HG03460 (cell line): ENCODE data around the gene GALT.

Experiments used
- ATAC-seq: cut with Tn5 transposase; IDR thresholded peaks from one replicate; pipeline ENCODE4 v1.9.1; 2021; ENCODE audit not compliant: unreplicated experiment

The GALT gene

DNA sequence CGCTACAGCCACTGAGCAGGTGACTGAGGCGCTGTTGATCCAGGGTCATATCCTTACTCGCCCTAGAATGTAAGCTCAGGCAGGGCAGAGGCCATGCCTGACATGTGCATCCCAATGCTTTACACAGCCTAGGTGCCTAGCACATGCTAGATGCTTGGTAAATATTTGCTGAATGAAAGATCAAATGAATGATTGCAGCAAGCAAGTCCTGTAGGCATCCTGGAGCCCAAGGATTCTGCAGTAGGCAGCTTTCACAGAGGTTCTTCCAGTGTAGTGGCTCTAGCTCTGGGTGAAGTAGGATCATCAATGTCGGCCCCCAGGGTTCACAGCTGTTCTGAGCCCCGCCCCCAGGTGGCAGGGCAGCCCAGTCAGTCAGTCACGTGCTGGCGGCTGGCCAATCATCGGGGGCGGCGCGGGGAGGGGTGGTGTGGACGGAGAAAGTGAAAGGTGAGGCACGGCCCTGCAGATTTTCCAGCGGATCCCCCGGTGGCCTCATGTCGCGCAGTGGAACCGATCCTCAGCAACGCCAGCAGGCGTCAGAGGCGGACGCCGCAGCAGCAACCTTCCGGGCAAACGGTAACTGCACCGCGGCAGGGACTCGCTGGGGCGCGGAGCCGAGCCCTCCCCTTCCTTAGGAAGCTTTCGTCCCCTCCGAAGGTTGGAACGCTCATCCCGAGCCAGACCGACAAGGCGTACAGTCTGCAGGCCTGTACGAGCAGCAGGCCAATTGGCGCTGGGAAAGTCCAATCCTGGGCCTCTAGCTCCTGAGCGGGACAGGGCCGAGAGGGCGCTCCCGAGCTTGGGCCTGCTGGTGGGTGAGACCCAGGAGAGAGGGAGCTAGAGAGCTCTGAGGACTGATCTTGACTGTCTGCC is at the start of gene GALT:
Gene GALT (plus strand): TSS at position 465 of the 873 bp plus-strand sequence. CDS start 30 bp downstream, at position 495.
- ATAC-seq: peak; percentile 84

GRCh38 chr9:34599546-34599945 is 46.9 kb upstream of the GALT start:
- ATAC-seq: no peak

- no peak for ATAC-seq
Observed at GRCh38 chr9:34600908-34601307, 45.6 kb upstream of the GALT start.

DNA sequence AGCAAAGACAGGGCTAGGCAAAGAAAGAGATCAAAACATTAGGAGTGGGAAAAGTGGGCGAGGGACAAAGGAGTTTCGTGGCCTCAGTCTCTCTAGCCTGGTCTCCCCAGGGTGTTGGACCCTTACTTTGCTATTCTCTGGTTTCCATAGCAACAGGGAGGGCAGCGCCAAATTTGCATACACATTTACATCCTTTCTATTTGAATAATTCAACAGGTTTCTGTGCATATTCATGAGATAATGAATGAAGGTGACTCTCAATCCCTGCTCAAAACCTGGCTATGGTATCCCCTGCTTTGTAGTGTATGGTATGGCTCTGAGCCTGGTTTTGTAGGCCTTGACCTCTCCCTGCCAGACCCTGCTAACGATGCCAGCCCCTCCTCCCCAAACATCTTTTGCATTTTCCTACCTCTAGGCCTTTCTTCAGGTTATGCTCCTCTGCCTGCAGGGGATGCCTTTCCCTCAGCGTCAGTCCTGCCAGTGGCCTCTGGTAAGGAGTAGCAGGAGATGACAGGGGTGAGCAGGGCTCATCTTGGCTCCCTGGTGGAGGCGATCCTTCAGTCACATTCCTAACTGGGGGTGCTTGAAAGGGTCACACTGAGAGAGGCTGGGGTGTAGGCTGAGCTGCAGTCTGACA is 44.4 kb upstream of the GALT start:
- ATAC-seq: no peak

DNA sequence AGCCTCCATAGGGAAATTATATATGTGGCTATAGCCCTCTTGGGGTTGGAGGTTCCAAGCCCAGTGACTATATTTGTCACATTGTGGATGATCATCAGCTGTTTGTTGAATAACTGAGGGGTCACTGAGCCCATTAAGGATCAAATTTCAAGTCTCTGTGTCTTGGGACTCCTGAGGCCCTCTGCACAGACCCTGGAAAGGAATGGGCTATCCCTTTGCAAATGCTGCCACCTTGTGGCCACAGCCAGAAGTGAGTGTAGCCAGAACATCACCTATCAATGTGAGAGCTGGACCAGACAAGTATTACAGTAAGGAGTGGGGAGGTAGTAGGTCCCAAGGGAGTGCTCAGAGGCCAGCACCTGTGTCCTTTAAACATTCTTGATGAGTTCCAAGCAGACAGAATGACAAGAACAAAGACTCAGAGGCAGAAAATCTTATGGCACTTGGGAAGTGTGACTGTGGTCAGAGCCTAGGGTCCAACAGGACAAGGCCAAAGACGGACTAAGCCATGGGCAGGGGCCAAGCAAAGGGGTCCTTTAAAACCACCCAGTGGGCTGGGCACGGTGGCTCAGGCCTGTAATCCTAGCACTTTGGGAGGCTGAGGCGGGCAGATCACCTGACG is 42.8 kb upstream of the GALT start:
- no peak for ATAC-seq

GRCh38 chr9:34606190-34606589 is 40.3 kb upstream of the GALT start:
- no peak for ATAC-seq

DNA sequence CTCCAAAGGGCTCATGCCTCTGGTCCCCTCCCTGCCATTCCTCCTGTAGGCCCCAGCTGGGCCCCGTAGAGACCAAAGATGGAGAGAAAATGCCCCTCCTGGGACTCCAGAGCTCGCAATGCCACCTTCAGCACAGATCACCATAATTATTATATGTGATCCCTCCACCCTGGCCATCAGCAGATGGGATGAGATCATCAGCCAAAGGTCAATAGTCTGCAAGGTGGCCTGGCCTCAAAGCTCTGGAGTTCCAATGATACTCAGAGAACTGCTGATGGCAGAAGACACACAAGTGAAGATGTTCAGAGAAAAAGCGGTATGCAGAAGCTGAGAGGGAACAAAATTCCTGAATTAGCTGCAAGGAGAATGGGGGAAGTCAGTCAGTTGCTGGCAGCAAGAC is 39.6 kb upstream of the GALT start:
- no peak for ATAC-seq

- ATAC-seq: no peak
Observed at GRCh38 chr9:34607331-34607730, 39.1 kb upstream of the GALT start.

- ATAC-seq: no peak
Observed at GRCh38 chr9:34610434-34611206, 35.9 kb upstream of the GALT start.

GRCh38 chr9:34611251-34611810 is 35.1 kb upstream of the GALT start:
- ATAC-seq: no peak

GRCh38 chr9:34611811-34612787 is 34.4 kb upstream of the GALT start, which contains the start of gene RPP25L:
TSS of gene RPP25L (minus strand) at chr9:34612097. CDS start at chr9:34611296, 801 bp downstream.
- ATAC-seq: peak; percentile 76

DNA sequence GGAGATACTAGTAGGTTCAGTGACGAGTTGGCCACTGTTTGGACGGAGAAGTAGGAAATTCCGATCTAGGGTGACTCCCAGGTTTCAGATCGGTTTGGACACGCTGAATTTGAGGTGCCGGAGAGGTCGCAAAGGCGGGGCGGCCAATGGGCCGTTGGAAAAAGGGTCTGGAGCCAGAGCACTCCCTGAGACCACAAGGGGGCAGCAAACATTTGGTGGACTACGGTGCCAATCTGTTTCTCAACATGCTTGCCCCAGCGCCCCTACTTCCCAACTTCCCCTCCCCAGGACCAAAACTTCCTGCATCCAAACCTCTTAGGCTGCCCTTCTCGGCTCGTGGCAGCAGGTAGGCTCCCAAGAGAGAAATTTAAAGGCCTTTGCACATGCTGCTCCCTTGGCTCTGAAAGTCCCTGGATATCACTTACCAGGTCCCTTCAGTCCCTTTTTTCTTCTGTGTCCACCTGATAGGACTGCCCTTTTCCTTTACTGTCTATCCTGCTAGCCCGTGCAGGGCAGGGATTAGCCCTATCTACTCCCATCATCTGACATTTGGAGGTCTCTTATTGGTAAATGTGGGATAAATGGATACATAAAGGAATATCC is 33.6 kb upstream of the GALT start:
- peak; percentile 43 for ATAC-seq

- no peak for ATAC-seq
Observed at GRCh38 chr9:34615132-34615531, 31.3 kb upstream of the GALT start.

- ATAC-seq: peak; percentile 99
Observed at GRCh38 chr9:34620061-34620994, 26.1 kb upstream of the GALT start, which contains the start of gene DCTN3. TSS of gene DCTN3 (minus strand) at chr9:34620495. CDS start at chr9:34620464, 31 bp downstream.

DNA sequence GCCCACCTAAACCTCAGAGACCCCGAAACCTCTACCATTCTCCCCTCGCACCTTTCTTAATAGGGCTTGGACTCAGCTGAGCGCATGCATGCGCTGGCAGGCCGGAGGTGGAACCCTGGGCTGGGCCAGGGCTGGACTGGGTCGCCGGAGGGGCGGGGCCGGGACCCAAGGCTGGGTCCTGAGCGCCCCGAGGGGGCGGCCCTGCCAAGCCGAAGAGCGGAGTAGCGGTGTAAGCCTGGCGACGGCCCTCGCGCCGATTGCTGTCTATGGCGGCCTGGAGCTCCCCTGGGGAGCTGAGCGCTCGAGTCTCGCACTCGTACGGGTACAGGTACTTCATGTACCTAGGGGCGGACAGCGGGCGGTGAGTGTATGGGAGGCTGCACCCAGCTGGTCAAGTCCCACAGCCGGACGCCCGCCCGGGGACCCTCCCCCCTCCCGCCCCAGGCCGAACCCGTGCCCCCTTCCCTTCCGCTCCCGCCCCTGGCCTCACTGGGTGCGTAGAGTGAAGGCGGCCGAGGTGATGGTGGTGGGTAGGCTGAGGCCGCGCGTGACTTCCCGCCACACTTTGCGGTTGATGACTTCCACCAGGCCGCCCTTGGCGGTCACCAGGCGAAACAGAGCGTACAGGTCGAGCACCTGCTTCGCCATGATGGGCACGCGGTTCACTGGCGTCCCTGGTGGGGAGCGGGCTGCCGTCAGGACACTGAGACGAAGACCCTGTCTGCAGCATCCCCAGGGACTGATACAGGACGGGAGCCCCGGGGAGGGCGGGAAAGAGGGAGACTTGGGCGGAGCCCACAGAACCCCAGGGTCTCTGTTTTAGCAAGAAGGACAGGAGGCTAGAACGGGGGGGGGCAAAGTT is 22.9 kb upstream of the GALT start:
- ATAC-seq: no peak

DNA sequence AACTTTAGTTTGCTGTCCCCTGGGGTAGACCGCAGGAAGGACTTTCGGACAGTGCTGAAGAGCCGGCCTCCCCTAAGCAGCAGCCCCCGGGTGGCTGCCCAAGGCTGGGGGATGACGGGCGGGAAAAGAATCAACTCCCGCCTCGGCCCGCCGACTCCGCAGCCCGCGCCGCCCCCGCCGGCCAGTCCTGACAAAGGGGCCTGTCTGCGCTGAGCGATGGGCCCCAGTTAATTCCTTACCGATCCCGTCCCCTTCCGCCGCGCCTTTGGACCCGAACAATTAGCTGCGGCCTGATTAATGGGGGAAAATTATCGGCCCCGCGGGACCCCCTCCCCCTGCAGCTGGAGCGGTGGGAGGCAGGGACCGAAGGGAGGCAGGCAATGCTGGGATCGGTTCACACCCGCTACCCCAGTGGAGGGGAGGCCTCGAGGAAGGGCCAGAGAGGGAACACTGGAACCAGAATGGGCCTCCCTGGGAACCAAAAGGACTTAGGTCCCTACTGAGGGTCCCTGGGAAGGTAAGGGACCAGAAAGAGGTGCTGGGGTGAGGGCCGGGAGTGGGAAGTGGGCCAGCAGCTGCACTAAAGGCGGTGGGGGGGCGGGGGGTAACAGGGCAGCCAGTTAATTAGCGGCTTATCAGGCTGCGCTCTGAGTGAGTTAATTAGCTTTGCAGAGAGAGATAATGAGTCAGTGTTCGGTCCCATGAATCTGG is 21.8 kb upstream of the GALT start:
- no peak for ATAC-seq

- ATAC-seq: no peak
Observed at GRCh38 chr9:34625186-34625486, 21.3 kb upstream of the GALT start.
